Measurements from ENCODE around the gene GPRC5B.
A peak's percentile ranks its signal among the peaks of the same experiment; 100 is the strongest.

Gene GPRC5B

DNA sequence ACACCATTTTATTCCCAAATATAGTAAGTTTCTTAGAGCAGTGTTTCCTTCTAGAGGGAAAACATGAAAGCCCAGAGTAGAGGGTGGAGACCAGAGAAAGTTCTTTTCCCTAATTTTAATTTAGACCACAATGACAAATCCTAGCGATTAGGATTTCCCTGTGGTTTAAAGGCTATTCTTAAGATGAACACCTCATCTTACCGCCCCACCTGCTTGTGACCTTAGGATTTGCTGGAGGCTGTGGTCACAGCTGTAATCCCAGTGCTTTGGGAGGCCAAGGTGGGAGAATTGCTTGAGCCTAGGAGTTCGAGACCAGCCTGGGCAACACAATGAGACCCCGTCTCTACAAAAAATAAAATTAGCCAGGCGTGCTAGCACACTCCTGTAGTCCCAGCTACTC lies 51.1 kb downstream of the GPRC5B start:
- intact Hi-C loops (cut with DNase I): no loop called here
- DNase-seq: no peak

DNA sequence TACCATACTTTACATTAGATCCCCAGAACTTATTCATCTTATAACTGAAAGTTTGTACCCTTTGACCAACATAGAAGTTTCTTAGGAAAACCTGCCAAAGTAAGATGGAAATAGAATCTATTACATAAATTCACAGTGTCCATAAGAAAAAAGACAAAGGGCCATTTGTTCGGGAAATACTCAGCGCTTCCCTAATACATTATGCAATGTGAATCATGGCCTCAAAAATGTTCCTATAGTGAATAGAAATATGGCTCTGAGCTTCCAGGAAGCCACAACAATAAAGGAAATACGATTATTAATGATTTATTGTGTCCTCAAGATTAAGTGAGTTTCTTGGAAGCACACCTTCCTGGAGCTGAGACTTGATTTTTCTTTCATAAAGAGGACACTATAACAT lies 51.5 kb downstream of the GPRC5B start:
- no peak for DNase-seq
- intact Hi-C loops (cut with DNase I): no loop called here

DNA sequence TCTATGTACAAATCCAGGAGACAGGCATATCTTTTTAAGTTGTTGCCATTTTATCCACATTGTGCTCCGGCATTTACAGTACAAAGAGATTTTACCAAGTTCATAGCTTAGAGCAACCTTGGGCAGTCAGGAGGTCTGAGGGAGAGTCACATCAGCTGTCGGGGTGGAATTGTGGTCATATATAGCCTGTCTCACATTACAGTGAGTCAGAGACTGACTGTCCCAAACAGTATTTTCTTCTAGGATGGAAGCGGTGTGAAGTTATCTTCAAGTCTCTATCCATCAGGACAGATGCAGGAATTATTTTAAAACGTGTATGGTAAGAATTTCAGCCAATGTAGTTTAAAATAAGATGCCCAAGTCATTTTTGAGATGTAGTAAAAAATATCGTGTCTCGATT lies 53.0 kb downstream of the GPRC5B start:
- no peak for DNase-seq

DNA sequence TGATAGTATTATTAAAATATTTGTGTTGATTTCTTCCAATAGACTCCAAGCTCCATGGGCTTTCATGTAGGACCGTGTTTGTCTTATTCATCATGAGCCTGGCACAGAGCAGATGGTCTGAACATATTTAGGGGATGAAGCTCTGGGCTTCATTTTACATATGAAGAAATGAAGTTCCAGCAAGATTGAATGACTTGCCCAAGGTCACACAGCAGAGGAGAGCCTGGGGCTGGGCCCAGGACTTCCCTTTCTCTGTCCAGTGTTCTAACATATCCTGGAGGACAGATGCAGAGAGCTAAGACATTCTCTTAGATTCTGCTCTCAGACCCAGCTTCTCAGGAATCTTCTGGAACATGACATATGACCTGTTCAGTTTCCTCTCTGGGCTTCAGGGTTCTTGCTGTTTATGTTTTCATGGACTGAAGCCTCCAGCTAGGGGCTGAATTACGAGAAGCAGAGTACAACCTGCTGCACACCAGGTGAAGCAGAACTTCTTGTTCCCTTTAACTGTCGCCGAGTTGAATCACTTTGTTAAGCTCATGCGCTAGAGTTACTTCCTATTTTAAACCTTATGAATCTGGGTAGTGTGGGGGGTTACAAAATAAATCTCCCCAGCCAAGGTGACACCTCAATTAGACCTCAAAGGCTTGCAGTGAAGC lies 53.6 kb downstream of the GPRC5B start:
- intact Hi-C loops (cut with DNase I): no loop called here
- no peak for DNase-seq

More for the DNA sequence above, 53.0 kb downstream of the GPRC5B start:
- intact Hi-C loops (cut with DNase I): no loop called here

DNA sequence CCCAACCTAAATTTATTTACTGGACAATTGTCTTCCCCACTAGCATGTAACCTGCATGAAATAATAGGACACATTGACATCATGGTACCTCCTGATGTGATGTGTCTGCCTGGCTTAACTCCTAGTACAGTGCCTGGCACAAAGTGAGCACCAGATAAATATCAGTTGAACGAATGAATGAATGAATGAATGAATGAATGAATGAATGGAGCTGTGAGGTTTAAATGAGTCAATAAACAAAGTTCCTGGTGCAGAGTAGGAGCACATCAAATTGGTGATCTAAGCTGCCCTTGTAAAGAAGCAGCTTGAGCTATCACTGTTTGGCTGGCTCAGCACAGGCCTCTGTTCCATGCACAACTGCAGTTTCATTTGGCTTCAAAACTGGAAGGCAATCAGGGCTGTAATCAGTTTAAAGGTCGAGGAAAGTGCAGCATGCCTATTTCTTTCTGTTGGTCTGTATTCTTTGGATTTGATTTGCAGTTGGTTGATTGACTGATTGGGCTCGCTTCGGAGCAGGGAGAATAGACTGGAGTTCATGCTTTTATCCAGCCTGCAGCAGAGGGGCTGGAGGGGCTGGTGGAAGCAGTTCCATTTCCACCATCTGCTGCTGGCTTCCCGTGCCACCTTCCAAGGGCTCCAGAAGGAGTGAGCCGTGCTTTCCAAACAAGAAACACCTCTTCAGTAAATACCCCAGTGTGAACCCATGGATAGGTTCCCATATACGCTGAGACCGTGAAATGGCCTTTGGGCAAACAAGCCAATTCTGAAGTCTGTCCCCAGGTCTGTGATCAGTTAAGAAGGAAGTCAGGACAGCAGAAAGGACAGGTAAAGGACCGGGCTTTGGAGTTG lies 54.6 kb downstream of the GPRC5B start:
- no peak for DNase-seq
- intact Hi-C loops (cut with DNase I): no loop called here

DNA sequence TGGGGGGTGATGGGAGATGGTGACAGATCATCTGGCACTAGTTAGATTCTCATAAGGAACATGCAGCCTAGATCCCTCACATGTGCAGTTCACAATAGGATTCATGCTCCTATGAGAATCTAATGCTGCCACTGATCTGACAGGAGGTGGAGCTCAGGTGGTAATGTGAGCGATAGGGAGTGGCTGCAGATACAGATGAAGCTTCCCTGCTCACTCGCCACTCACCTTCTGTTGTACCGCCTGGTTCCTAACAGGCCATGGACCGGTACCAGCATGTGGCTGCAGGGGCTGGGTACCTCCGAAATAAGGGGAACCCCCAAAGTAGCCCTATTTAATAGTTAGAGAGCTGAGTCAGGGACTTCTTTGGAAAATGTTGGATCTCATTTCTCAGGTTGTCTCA lies 60.4 kb downstream of the GPRC5B start:
- intact Hi-C loops (cut with DNase I): no loop called here

DNA sequence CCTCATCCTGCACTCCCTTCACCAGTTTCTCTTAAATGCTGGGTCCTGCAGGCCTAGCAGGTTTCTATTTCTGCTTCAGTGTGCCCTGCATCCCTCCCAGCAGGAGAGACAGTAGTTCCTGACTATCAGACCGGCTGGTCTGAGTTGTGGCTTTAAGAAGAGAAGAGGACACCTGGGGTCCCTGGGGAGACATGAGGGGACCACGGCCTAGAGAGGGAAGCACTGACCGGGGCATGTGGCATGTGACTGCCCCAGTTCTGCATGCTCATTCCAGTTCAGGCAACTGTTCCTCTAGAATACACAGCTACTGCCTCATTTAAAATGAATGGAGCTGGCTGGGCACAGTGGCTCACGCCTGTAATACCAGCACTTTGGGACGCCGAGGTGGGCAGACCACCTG lies 61.3 kb downstream of the GPRC5B start:
- intact Hi-C loops (cut with DNase I): no loop called here
- no peak for DNase-seq

More for the DNA sequence above, 60.4 kb downstream of the GPRC5B start:
- no peak for DNase-seq

DNA sequence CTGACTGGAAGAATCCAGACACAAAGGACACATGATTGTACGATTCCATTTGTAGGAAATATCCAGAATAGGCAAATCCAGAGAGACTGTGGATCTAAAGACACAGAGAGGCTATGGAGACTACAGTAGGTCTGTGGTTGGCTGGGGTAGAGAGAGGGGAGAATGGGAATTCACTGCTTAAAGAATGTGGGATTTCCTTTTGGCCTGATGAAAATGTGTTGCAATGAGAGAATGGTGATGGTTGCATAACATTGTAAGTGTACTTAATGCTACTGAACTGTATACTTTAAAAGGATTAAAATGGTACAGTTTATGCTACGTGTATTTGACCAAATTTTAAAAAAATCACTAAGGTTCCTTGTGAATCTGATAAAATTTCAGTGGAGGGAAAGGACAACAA lies 62.1 kb downstream of the GPRC5B start:
- DNase-seq: no peak
- intact Hi-C loops (cut with DNase I): no loop called here

DNA sequence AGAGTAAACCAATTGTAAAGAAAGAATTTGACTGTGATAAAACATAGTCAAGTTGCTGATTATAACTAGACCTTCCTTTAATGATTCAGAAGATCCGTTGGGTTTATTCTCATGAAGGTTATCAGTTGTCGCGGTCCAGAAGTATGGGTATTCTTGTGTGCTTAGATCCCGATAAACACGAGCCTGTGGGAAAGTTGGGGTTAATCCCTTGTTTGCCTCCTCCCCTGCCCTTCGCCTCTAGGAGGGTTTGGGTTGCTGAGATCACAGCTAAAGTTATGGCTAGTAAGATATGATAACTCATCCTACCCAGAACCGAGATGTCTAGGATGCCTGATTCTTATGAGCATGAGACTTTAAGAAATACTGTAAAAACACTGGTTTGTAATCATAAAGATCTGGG lies 66.8 kb downstream of the GPRC5B start:
- intact Hi-C loops (cut with DNase I): no loop called here

DNA sequence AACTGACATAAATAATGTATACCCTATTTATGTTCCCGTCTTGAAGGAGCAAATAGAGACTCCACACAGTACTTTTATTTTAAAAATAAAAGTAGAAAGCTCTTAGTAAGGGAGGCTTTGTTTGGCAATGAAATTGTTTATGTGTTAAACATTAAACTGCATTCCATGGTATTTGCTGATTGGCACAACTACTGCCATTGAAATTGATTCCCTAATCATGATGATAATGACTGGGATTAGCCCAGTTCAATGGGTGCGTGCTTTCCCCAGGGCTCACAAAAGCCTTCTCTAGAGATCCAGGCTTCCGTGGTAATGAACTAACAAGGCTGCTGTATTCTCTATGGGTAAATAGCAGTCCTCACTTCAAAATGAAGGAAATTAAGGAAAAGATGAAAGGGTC lies 67.5 kb downstream of the GPRC5B start:
- intact Hi-C loops (cut with DNase I): no loop called here
- peak in 3 of 42 donors; percentile 17 to 24 (median 18) for DNase-seq

More for the DNA sequence above, 66.8 kb downstream of the GPRC5B start:
- peak in 3 of 42 donors; percentile 2 to 18 (median 16) for DNase-seq

DNA sequence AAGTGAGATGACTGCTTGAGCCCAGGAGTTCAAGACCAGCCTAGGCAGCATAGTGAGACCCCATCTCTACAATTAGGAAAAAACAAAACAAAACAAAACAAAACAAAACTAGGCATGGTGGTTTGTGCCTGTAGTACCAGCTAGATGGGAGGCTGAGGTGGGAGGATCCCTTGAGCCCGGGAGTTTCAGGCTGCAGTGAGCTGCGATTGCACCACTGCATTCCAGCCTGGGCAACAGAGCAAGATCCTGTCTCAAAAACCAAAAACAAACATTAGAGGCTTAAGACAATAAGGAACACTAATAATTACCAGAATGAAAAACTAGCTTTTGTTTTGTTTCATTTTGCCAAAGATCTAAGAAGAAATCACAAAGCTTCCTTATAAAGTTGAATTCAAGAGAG lies 69.2 kb downstream of the GPRC5B start:
- intact Hi-C loops (cut with DNase I): no loop called here
- DNase-seq: peak in 1 of 42 donors; percentile 24

DNA sequence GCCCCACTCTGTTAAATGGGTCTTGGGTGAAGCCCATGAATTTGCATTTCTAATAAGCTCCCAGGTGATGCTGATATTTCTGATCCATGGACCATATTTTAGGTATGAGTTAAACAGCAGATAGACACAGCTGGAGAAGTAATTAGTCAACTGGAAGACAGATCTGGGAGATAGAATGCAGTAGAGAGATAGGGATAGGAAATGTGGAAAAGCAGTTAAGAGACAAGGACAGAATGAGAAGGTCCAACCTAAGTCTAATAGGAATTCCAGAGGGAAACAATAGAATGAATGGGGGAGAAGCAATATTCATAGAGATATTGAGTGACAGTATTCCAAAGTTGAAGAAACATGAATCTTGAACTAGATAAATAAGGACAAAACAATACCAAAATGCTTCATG lies 71.7 kb downstream of the GPRC5B start:
- DNase-seq: no peak
- intact Hi-C loops (cut with DNase I): no loop called here

DNA sequence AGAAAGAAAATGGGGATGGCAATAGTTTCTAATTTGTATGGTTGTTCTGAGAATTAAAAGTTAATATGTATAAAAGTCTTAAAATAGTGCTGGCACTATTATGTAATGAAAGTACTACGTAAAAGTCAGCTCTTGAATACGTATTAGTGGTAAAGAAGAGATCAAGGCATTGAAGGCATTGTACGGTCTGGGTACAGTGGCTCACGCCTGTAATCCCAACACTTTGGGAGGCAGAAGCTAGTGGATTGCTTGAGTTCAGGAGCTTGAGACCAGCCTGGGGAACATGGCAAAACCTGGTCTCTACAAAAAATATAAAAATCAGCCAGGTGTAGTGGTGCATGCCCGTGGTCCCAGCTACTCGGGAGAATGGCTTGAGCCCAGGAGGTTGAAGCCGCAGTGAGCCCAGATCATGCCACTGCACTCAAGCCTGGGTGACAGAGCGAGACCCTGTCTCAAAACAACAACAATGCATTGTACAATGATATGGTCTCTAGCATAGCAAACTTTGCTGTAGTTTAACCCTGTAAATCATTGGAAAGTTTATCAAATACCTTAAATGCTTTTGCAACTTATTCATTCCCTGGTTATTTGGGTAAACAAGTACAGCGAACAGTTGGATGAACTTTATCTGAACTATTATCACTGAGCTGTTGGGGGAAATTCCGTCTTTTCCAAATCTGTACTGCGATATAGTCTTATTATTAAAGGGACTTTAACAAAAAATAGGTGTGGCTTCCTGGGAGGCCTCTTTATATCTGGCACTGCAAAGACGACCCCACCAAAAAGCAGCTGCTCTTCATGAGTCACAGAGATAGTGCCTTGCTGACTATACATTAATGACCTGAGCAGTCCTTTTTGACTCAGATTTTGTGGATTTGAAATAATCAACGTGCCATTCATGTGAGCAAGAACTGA lies 73.6 kb downstream of the GPRC5B start:
- intact Hi-C loops (cut with DNase I): no loop called here
- peak in 2 of 42 donors; percentile 11 to 21 for DNase-seq

DNA sequence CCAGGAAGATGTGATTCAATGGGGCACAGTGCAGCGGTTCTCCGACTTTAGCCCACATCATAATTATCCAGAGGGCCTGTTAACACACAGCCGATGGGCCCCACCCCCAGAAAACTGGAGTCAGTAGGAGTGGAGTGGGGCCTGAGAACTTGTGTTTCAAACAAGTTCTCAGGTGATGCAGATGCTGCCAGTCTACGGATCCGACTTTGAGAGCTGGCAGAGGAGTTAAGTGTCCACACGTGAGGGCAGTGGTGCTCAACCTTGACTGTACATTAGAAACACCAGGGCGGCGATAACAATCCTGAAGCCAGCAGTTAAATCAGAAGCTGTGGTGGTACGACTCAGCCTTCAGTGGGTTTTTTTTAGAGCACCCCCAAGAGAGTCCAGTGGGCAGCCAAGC lies 75.0 kb downstream of the GPRC5B start:
- intact Hi-C loops (cut with DNase I): no loop called here
- peak in 2 of 42 donors; percentile 14 to 31 for DNase-seq

DNA sequence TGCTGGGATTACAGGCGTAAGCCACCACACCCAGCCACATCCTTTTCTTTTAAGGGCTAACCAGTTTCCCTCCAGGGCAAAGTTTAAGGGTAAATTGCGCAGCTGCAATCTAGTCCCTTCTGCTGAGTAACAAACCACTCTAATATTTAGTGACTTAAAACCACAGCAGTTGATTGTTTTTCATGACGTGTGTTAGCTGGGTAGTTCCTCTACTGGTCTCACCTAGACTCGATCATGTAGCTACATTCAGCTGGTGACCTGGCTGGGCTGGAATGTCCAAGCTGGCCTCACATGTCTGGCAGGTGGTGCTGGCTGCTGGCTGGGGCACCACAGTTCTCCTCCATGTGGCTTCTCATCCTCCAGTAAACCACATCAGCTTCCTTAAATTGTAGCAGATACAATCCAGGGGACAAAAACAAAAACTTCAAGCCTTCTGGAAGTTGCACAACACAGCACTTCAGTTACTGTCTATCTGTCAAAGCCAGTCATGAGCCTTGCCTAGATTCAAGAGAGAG lies 75.5 kb downstream of the GPRC5B start:
- intact Hi-C loops (cut with DNase I): no loop called here

DNA sequence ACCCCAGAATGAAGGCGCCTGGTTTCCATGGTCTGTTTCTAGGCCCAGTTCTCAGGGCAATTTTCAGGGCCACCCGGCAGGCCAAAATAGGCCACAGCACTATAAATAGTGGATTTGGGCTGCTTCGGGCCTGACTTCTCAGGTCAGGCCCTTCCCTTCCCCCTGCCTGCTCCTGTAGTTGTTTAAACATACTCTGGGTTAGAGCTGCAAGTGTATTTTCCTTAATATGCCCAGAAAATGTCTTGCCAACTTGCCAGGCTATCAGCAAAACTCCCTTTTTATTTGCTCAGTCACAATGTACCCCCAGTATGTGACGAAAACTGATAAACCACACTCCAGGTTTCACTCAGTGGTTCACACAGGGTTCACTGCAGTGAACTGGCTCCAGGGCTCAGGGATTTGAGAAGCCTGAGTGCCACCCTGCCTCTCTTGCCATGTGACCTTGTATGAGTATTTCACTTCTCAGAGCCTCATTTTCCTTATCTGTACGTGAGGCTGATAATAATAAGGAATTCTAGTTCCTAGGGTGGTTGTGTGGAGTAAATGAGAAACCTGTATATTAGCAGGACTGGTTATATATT lies 76.5 kb downstream of the GPRC5B start:
- intact Hi-C loops (cut with DNase I): no loop called here
- peak in 15 of 42 donors; percentile 15 to 59 (median 49) for DNase-seq

More for the DNA sequence above, 75.5 kb downstream of the GPRC5B start:
- peak in 6 of 42 donors; percentile 8 to 51 (median 24) for DNase-seq

Measured in head of caudate nucleus (tissue), 42 donors.